Stimulated activated CD4-positive, alpha-beta T cell treated with anti-CD3 and anti-CD28 coated beads, Interleukin-15, amount 100 ng/mL, for 1 hour (primary cell): ENCODE measurements around the gene PHF19.

Source experiments
- DNase-seq, 2 donors: peaks; one replicate each; pipeline ENCODE4 v3.0.0-alpha.2; 2020; ENCODE audit warnings: low read depth in 1 of 2, low spot score in 1 of 2

Gene PHF19

DNA sequence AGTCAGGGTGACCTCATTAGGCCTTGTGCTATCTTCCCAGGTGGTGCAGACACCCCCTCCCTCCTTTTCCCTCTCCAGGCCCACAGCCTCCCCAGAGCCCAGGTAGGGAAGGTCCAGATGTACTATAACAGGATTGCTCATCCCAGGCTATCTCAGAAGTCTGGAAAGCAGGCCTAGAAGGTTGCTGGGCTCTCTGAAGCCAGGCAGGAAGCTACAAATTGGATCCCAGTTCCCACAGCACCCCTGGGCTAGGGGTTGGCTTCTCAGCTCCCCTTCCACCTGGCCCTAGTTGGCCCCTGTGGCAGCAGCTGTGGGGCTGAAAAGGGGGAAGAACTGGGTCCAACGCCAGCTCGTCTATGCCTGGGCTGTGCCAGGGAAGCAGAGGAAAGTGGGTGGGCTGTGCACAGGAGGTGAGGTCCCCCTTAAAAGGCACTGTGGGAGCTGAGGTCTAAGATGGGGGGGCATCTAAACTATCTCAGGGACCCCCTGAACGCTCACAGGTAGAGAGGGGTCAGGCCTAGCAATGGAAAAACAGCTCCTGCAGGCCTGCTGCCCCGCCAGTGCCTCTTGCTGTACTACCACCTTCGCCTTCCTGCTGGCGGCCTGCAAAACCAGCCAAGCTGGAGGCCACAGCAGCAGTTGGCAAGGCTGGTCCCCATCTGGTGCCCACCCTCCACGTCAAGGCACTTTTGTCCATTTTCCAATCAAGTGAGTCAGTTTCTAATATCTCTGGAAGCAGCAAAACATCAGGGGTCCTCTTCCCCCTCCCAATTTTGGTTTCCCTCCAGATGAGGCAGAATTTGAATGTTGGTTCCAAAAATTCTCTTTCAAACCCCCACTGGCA is 20.9 kb downstream of the PHF19 start:
- DNase-seq, result no peak

DNA sequence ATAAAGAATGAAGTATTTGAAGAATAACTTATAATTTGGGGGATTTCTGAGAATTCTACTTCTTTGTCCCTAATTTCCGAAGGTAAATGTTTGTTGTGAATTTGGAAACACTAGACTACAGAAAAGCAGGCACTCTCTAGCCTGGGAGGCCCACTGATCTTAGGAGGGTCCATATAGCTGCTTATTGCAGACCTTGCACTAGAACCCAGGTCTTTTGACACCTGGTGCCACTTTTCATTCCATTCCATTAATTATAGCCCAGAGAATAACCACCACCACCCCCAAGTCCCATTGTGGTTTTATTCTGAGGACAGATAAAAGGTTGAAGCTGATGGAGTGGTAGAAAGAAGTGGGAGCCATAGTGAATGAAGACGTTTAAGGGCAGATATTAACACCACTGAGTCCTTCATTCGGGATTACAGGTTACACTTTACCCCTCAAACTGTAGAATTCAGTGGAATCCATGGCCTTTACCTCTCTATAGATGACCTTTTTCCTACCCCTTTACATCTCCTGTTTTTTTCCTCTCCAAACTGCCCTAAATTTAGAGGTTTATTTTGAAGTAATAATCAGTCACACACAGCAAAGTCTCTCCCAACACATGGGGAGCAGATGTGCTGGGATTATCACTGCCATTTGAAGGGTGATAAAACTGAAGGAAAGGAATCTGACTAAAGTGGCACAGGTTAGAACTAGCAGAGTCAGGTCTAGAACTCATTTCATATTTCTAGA is 22.2 kb downstream of the PHF19 start:
- DNase-seq, result no peak

GRCh38 chr9:120853198-120853597 is 23.8 kb downstream of the PHF19 start:
- no peak for DNase-seq

DNA sequence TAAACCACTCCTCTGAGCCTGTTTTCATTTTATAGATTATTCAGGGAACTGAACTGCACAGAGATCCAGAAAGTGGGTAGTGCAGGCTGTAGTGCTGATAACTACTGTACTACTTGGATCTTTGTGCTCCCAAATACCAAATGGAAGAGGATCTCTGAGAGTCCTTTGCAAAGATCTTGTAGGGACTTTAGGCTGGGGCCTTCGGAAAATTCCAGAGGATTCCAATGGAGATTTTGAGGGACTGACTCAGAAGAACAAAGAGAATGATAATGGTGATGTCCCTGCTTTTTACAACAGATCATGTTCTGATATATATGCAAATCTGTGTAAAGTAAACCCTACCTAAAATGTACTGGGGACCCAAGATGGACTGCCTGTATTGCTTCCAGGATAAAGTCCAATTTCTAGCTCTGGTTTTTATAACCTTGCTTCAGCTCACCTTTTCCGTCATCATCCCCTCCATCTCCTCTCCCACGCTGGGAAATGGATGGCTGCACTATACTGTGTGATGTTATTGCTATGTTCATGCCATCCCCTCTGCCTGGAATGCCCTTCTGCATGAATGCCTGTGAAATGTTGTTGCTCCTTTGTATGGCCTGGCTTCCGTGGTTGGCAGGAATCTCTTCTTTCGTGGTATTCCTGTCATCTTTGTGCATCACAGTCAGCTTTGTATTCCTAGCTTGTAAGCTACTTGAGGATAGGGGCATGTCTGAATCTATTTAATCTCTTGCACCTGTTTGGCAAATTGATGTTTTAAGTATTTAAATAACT is 24.6 kb downstream of the PHF19 start:
- DNase-seq, result no peak

GRCh38 chr9:120851449-120851848 is 25.5 kb downstream of the PHF19 start:
- no peak for DNase-seq

DNA sequence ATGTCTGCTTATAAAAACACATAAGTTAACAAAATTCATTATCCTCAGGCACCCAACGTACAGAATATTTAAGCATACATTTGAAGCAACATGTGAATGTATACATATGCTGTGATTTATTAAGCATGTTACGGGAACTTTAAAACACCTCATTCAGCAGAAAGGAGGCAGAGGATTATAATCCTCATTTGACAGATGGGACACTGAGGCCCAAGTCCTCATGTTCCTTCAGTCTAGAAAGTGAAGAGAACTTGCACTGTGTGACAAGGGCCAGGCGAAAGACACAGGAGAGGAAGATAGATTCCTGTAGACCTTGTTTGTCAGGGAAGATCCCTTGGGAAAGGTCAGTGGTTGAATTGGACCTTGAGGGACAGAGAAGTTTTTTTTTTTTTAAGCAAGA is 26.7 kb downstream of the PHF19 start:
- DNase-seq, result no peak

DNA sequence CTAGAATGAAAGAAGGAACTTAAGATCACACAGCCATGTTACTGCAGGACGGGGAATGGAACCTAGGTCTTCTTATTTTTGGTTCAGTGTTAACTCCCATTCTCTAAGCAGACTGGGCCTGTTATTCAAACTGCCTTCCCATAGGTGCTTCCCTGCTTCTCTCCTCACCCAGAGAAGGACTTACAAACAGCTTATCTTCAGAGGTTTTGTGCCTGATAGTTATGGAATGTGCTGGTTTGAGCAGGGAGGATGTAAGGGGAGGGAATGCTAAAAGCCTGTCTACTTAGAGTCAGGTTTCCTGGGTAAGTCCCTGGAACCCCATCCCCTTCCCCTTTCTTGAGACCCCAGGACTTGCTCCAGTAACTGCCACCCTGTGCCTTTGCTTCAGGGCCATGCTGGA is 30.1 kb downstream of the PHF19 start:
- no peak for DNase-seq

DNA sequence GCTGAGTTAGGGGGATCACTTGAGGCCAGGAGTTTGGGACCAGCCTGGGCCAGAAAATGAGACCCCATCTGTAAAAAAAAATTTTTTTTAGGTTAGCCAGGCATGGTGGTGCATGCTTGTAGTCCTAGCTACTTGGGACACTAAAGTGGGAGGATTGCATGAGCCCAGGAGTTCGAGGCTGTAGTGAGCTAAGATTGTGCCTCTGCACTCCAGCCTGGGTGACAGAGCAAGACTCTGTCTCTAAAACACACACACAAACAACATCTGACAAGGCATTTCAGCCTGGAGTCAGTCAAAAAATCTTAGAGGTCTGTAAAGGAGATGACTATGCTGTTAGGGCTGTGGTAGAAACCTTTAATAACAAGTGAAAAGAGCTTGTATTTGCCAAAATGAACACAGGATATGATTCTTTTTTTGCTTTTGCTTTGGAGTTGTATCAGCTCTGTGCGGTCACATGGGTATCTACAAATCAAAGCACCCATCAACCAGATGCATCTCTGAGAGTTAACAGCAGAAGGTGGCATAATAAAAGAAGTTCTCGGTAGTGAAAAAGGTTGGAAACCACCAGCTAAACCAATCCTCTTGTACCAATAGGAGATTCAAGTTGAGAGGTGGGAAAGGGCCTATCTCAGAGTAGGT is 30.6 kb downstream of the PHF19 start:
- no peak for DNase-seq

DNA sequence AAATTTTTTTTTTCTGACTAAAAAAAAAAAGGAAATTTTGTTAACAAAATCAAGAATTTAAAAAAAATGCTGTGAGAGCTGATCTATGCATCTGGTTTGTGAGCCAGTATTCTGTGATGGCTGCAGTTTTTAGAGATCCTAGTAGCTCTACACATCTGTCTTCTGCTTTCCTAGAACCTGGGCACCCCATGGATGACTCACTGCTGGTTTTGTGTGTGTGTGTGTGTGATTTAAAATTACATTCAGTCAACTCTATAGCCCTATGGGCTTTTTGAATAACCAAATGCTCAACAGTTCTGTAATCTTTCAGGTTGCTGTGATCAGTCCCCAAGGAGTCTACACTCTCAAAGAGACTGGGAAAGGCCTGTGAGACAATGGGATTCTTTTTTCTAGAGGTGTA is 31.7 kb downstream of the PHF19 start:
- no peak for DNase-seq

- DNase-seq, result peak; percentile 86
These were observed 34.1 kb downstream of the PHF19 start, which contains the start of gene PSMD5 for GRCh38 chr9:120842685-120843485. TSS of gene PSMD5 (minus strand) at chr9:120842922. CDS start at chr9:120842909, 13 bp downstream.

DNA sequence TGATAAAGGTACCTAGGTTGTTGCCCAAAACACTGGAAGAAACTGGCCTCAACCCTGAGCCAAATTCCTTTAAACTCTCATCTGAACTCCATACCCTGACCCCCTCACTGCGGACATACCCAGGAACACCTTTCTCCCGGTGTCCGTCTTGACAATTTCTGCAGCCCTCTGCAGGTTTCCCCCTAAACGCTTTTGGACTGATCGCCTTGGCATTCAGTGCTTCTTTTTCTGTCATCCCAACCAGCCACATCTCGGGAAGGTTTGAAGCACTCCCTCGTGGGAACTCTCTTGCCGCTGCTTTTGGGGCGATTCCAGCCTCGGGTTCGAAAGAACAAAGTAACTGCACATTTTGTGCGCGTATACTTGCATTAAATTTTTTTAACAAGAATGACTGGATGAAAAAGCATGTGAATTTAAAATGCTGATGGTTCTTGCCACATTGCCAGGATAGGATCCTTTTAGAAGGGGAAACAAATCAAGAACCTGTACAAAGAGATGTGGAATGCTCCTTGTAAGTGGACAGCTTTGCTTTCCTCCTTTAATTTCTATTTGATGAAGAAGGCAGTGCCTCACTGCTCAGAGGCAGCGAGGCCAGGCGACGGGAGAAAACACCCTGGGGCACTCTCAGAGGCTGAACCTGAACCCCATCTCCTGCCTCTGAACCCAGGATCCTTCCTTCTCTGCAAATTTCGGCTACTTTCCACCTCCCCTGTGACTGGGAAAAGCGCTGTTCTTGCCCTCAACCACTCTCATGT is 34.9 kb downstream of the PHF19 start:
- DNase-seq, result no peak

DNA sequence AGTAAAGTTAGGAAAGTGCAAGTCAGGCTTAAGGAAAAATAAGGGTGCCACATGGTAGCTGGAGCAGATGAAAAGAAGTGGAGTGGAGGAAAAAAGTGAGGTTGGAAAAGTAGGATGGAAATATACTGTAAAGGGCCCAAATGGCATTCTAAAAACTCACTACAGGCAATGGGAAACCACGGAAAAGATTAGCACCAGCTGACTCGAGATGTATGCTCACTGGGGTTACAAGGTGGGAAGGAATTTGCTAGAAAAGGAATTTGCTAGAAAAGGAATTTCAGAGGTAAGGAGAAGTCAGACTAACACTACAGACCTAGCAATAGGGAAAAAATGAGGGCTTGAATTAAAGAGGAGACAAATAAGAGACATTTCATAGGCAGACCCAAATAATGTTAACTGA is 37.8 kb downstream of the PHF19 start:
- DNase-seq, result no peak

DNA sequence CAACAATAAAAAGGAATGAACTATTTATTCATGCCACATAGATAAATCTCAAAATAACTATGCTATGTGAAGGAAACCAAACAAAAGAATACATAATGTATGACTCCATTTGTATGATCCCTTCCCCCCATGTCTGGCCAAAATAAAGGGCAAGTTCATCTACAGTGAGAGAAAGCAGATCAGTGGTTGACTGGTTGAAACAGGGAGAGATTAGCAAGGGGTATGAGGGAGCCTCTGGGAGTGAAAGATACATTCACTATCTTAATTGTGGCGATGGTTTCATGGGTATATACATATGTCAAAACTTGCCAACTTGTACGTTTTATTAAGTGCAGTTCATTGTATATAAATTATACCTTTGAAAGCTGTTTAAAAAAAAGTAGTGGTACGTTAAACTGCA is 39.1 kb downstream of the PHF19 start:
- DNase-seq, result no peak

DNA sequence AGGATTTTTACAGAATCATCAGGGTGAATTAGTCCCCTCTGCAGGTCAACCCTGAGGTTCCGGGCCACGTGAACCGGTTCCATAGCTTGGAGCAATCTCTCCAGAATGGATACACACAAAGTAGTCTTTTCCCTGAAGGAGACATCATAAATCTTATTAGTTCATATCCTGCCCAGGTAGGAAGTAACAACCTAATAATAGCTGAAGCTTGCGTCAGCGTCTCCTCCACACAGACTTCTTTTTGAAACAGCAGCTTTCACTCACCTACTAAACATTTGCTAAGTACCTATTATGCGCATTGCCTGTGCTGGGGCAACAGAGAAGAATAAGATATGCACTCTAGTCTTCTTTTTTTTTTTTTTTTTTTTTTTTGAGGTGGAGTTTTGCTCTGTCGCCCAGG is 43.7 kb downstream of the PHF19 start:
- no peak for DNase-seq

- no peak for DNase-seq
These were observed 44.2 kb downstream of the PHF19 start for GRCh38 chr9:120832807-120833206.

DNA sequence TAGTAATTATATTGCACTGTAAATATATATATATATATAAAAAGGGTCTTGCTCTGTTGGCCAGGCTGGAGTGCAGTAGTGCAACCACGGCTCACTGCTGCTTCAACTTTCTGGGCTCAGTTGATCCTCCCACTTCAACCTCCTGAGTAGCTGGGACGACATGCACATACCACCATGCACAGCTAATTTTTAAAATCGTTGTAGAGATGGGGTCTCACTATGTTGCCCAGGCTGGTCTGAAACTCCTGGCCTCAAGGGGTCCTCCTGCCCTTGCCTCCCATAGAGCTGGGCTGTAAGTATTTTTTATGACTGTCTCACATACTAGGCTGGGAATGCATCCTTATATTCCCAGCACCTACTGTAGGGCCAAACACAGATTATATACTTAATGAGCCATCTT is 46.1 kb downstream of the PHF19 start:
- DNase-seq, result no peak

DNA sequence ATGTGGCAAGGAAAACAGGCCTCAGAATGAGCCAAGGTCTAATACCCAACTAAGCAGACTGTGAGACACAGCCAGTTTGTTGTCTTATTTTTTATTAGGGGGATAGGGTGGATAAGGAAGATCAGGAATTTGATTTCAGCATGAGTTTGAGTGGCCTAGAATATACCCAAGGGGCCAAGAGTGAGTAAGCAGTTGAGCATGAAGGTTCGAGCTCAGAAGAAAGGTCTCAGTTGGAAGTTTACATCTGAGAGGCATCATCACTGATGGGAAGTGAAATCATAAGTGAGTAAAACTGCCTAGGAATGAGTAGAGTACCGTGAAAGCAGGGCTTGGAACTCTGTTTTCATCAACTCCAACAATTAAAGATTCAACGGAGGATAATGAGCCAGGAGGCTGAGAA is 46.8 kb downstream of the PHF19 start:
- DNase-seq, result no peak

- DNase-seq, result no peak
These were observed 47.3 kb downstream of the PHF19 start for GRCh38 chr9:120829650-120830049.

- no peak for DNase-seq
These were observed 56.9 kb downstream of the PHF19 start for GRCh38 chr9:120820095-120820494.

DNA sequence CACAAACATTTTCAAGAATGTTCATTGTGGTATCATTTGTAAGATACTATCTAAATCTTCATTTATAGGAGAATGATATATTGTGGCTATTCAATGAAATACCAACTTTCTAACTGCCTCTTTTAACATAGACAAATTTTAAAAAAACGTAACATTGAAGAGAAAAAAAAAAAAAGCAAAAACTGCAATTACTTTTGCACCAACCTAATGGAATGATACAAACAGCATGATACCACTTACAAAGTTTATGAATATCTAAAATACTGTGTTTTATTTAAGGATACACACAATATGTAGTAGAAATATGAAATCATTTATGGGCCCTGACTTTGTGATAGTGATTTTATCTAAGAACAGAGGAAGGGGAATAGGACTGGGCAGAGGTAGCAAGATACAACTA is 58.4 kb downstream of the PHF19 start:
- DNase-seq, result no peak
